Kidney capillary endothelial cell (primary cell): ENCODE results near the gene PSMA8.
"Not testable (repeated sequence)": the region's sequence is repeated elsewhere in the genome, so short reads cannot be mapped to it uniquely, and the experiment has no call there.

Experiments used
- DNase-seq: peaks from one replicate; pipeline ENCODE4 v3.0.0-alpha.2; 2018; ENCODE audit warnings: low spot score

Gene PSMA8

DNA sequence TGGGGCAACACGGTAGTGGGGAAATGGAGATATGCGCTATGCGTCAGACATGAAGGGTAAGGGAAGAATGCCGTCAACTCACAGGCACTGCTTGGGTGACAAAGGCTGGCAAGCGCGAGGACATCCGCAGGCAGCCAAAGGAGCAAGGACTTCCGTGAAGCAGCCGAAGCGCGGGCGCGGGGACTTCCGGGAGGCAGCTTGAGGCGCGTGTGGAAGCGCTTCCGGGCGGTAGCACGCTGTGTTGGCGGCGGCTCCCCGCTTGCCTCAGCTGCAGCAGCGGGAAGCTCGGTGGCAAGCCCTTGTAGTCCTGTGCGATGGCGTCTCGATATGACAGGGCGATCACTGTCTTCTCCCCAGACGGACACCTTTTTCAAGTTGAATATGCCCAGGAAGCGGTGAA, at the start of gene PSMA8:
Gene PSMA8 (plus strand): TSS at position 218 of the 400 bp plus-strand sequence. CDS start 97 bp downstream, at position 315.
- no peak for DNase-seq

- DNase-seq, result no peak
Observed at GRCh38 chr18:26085056-26085455, 48.6 kb upstream of the PSMA8 start.

DNA sequence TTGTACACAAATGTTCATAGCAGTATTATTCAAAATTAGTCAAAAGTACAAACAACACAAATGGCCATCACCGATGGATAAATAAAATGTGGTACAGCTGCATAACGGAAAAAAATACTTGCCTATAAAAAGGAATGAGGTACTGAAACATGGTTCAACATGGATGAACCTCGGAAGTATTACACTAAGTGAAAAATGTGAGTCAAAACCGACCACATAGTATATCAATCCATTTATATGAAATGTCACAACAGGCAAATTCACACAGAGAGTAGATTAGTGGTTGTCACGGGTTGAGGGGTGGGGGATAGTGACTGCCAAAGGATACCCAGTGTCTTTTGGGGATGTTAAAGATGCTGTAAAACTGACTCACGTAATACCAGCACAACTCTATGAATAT, 46.7 kb upstream of the PSMA8 start:
- DNase-seq, result no peak

DNA sequence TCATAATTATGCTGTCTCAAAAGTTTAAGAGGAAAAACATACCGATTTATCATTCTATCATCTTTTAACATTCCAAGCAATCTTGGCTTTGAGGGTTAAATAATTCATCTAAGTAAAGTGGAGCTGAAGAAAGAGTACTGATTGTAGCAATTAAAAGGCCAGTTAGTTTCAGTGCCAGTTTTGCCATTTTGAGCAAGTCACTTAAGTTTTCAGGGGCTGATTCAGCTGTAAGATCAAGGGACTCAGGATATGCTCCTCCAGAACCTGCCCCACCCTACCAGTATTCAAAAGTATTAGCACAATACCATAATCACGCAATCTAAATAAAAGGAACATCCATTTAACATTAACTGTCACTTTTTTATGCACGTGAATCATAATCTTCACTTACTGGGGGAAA, 45.2 kb upstream of the PSMA8 start:
- peak; percentile 27 for DNase-seq

DNA sequence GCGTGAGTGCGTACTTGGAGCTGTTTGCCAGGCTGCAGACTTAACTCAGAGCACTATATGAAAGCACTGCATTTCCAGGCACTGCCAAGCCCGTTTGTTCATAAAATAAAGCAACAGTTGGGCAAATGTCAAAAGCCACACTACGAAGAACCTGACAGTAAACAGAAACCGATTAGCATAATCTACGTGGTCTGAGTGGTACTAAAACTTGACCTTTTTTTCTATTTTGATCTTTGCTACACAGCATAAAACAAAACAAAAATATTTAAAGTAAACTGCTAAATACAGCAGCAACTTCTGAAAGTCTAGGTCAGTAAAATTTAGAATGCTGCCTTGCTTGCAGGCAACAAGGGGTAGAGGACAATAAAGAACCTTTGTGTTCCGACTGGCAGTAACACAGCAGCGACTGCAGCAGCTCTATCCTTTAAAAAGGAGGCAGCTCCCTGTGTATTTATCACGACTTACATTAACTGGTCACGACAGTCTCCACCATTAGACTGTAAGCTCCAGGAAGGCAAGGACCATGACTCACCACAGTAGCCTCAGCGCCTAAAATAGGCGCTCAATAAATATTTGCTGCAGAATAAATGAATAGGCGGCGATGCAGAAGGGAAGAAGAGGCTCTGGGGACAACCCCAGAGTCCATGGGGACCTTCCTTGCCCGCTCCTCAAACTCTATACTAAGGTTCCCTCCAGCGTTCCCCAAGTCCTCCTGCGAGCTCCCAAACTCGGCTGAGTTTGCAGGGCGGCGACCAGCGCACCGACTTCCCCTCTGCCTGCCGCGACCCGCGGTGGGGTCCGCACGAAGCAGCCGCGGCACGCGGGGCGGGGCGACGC, 44.2 kb upstream of the PSMA8 start:
- peak; percentile 30 for DNase-seq

DNA sequence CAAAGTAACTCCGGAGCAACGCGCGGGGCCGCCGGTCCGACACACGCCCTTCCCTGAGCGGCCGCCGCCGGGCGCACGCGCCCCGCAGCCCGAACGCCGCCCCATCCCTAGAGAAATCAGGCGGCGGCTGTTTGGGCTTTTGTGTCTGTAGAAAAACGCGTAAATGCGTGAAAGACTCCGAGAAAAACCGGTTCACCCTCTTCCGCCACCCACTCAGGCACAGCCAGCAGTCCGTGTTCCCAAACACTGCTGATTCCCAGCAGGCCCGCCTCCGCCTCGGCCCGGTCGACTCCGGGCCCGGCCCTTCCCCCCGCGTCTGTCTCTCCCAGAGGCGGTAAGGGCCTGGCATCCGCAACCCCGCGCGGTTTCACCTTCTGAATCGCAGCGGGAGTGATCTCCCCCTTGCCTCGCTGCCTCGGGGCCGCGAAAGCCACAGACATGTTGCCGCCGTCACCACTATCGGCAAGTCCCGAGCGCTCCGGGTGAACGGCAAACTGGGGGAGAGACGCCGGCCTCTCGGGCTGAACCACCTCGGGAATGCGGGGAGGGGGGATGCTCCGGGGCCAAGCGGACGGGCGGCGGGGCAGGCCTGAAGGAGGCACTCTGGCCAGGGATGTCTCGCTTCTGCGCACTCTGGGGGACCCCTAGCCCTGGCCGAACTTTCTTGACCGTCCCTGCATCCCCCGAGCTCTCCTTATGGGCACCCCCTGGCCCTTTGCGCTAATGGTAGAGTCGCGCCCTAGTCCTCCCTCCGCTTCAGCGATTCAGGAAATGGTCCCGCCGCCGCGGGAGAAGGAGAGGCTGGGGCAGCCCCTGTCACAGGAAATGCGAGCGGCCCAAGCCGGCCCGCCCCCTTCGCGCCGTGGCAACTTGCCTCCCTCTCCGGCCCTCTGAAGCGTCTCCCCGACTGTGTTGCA, 43.3 kb upstream of the PSMA8 start, which contains the start of gene SS18:
Gene SS18 (minus strand): TSS at position 484 of the 917 bp plus-strand sequence. CDS start 44 bp downstream, at position 440.
- peak; percentile 92 for DNase-seq

DNA sequence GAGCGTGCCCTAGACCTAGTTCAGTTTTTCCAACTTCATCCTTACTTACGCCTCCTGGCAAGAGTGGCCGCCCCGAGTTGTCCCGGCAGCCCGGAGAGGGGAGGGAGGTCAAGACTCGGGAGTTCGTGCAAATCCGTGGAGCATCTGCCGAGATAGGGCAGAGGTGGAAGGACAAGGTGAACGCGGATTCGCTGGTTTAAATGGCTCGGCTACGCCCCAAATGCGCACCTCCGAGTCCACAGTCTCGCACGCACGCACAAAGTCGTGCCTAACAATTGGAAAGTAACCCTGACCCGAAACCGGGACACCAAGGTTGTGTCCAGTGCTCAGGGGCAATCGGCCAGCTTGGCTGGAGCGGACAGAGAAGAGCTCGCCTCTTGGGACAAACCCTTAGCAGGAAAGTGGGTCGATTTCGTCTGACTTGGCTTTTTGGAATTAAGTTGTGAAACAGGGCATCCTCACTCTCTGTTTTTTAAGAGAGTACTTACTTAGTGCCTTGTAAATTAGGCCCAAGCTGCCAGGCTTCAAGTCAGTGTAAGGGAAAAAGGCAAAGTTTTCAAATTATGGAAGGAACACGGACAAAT, 42.5 kb upstream of the PSMA8 start:
- DNase-seq, result no peak

- no peak for DNase-seq
Observed at GRCh38 chr18:26096852-26097251, 36.8 kb upstream of the PSMA8 start.

GRCh38 chr18:26097563-26097962, 36.1 kb upstream of the PSMA8 start:
- no peak for DNase-seq

DNA sequence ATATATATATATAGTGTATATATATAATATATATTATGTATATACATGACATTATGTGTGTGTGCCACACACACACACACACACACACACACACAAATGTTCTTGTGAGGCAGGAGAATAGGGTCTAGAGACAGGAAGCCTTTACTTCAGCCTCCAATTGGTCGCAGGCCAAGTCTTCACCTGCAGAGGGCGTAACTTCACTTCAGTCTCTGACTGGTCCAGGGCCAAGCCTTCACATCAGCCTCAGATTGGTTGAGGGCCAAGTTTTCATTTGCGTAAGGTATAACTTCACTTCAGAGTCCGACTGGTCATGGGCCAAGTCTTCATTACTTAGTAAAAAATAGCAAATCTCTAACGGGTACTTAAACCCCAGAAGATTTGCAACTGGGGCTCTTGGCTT, 30.1 kb upstream of the PSMA8 start:
- no peak for DNase-seq

DNA sequence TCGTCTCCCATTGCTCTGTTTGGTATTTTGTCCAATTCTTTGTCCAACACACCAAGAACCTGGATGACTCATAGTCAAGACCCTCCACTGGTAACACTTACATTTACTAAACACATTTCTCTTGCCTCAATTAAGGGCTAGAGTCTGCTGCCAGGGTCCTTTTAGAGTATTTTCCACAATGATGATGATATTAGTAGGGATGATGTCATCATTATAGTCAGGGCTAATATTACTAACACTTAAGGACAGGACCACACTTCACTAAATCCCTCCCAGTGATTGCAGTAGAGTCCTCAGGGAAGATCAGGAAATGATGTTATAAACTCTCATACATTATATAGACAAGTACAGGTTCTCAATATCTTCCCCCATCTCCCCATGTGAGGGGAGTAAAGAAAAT, 29.6 kb upstream of the PSMA8 start:
- no peak for DNase-seq

- DNase-seq, result no peak
Observed at GRCh38 chr18:26119246-26119645, 14.4 kb upstream of the PSMA8 start.

DNA sequence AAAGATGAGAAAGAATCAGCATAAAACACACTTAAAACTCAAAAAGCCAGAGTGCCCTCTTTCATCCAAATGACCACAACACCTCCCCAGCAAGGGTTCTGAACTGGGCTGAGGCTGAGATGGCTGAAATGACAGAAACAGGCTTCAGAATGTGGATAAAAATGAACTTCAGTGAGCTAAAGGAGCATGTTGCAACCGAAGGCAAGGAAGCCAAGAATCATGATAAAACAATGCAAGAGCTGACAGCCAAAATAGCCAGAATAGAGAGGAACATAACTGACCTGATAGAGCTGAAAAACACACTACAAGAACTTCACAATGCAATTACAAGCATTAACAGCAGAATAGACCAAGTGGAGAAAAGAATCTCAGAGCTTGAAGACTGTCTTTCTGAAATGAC, 12.2 kb upstream of the PSMA8 start:
- DNase-seq, result no peak

- DNase-seq, result not testable (repeated sequence)
Observed at GRCh38 chr18:26121994-26122393, 11.7 kb upstream of the PSMA8 start.

- no peak for DNase-seq
Observed at GRCh38 chr18:26127786-26128185, 5.9 kb upstream of the PSMA8 start.

GRCh38 chr18:26128192-26128591, 5.5 kb upstream of the PSMA8 start:
- DNase-seq, result not testable (repeated sequence)

- DNase-seq, result no peak
Observed at GRCh38 chr18:26134107-26134506, 438 bp downstream of the PSMA8 start.

- DNase-seq, result no peak
Observed at GRCh38 chr18:26135548-26135947, 1.9 kb downstream of the PSMA8 start.

- DNase-seq, result no peak
Observed at GRCh38 chr18:26157326-26157725, 23.7 kb downstream of the PSMA8 start.

GRCh38 chr18:26159353-26159752, 25.7 kb downstream of the PSMA8 start:
- DNase-seq, result no peak

DNA sequence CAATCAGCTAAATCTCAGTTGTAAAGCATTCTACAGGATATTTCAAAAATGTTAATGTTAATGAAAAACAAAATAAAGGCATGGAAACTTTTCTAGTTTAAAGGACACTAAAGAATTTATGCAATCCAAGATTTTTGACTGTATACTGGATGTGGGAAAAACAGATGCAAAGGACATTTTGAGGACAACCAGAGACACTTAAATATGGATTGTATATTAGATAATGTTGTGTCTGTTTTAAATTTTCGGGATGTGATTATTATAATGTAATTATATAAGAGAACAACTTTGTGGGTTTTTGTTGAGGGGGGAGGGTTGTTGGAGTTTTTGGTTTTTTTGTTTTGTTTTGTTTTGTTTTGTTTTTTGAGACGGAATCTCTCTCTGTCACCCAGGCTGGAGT, 30.9 kb downstream of the PSMA8 start:
- no peak for DNase-seq

DNA sequence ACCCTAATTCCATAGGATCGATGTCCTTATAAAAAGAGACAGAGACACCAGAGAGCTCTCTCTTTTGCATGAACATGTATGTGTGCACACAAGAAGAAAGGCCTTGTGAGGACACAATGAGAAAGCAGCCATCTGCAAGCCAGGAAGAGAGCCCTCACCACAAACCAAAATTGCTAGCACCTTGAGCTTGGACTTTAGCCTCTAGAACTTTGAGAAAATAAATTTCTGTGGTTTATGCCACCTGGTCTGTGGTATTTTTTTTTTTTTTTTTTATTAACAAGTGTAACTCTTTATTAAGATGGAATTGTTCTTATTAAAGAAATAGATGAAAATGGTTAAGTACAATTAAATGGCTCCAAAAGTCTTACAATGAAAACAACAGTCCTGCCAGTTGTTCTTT, 33.9 kb downstream of the PSMA8 start:
- not testable (repeated sequence) for DNase-seq
